ENCODE results near the gene RETREG2.

GRCh38 chr2:219171231-219171651, 6.8 kb upstream of the RETREG2 start:
- peak; percentile 84 for TF ChIP-seq CTCF (IDR thresholded peaks at IDR 0.05)
- TF ChIP-seq REST (IDR thresholded peaks at IDR 0.05) = no peak
- no peak for TF ChIP-seq MAFK (IDR thresholded peaks at IDR 0.05; ENCODE audit: partially characterized antibody)
- no peak for TF ChIP-seq FOSL2 (IDR thresholded peaks at IDR 0.05)
- TF ChIP-seq FOSL2 (CRISPR knock-in tag; IDR thresholded peaks at IDR 0.05) = no peak
- TF ChIP-seq PHF8 (IDR thresholded peaks at IDR 0.05; ENCODE audit: borderline replicate concordance, low read depth) = no peak
- no peak for TF ChIP-seq POLR2A (IDR thresholded peaks at IDR 0.05; ENCODE audit: low read length)
- no peak for TF ChIP-seq MYC (IDR thresholded peaks at IDR 0.05; ENCODE audit: borderline replicate concordance, low read length)
- peak; percentile 56 for TF ChIP-seq SMC3 (IDR thresholded peaks at IDR 0.05)
- no peak for TF ChIP-seq BHLHE40 (IDR thresholded peaks at IDR 0.05; ENCODE audit: low read depth, low read length)
- TF ChIP-seq CHD2 (IDR thresholded peaks at IDR 0.05; ENCODE audit: low read length, partially characterized antibody) = no peak
- no peak for TF ChIP-seq SREBF2 (IDR thresholded peaks at IDR 0.05)
- no peak for TF ChIP-seq ESRRA (IDR thresholded peaks at IDR 0.05; ENCODE audit: borderline replicate concordance, low read length)
- no peak for TF ChIP-seq MAZ (IDR thresholded peaks at IDR 0.05; ENCODE audit: borderline replicate concordance, low read depth, low read length)
- no peak for TF ChIP-seq EP300 (IDR thresholded peaks at IDR 0.05)

Measured in A549 (cell line).